Smooth muscle cell (in vitro differentiated cells): ENCODE results near the gene DNER. TPM values are rescaled to one million over a fixed set of nuclear protein-coding genes. Genes with fewer than 3 reads are reported as not detected.
"Not testable (repeated sequence)": the region's sequence is repeated elsewhere in the genome, so short reads cannot be mapped to it uniquely, and the experiment has no call there.

ENCODE experiments used
- DNase-seq: peaks from one replicate; lab custom pipeline; 2025; ENCODE audit not compliant: unreplicated experiment; lab: John Stamatoyannopoulos, UW
- H2AFZ ChIP-seq: fragments of 200-600 bp; sonication (generic); 2 replicates; pipeline ENCODE4 v1.6.0; 2016; ENCODE audit warnings: antibody characterized with exemption, low read depth, mild to moderate bottlenecking
- H3F3A ChIP-seq: fragments of 200-600 bp; sonication (generic); 2 replicates; pipeline ENCODE4 v1.6.0; 2017; ENCODE audit warnings: antibody characterized with exemption, low read depth
- H3K27ac ChIP-seq: fragments of 200-600 bp; sonication (generic); 2 replicates; pipeline ENCODE4 v1.5.1; 2016; ENCODE audit warnings: low read depth, mild to moderate bottlenecking
- H3K27me3 ChIP-seq: fragments of 200-600 bp; sonication (generic); 2 replicates; pipeline ENCODE4 v1.6.1; 2016; ENCODE audit warnings: low read depth, mild to moderate bottlenecking
- H3K36me3 ChIP-seq: fragments of 200-600 bp; sonication (generic); 2 replicates; pipeline ENCODE4 v1.5.1; 2016; ENCODE audit warnings: low read depth
- H3K4me1 ChIP-seq: fragments of 200-600 bp; sonication (generic); 2 replicates; pipeline ENCODE4 v1.5.1; 2016; ENCODE audit warnings: low read depth
- H3K4me2 ChIP-seq: fragments of 200-600 bp; sonication (generic); 2 replicates; pipeline ENCODE4 v1.6.0; 2016; ENCODE audit warnings: mild to moderate bottlenecking
- H3K4me3 ChIP-seq: fragments of 200-600 bp; sonication (generic); 2 replicates; pipeline ENCODE4 v1.5.1; 2016; ENCODE audit warnings: mild to moderate bottlenecking
- H3K79me2 ChIP-seq: fragments of 200-600 bp; sonication (generic); 2 replicates; pipeline ENCODE4 v1.6.0; 2016; ENCODE audit warnings: low read depth, mild to moderate bottlenecking
- H3K9ac ChIP-seq: fragments of 200-600 bp; sonication (generic); 2 replicates; pipeline ENCODE4 v1.6.0; 2016; ENCODE audit warnings: low read depth
- H3K9me3 ChIP-seq: fragments of 200-600 bp; sonication (generic); replicated peaks from 2 replicates; pipeline ENCODE4 v1.5.1; 2016; ENCODE audit warnings: low read depth
- H4K20me1 ChIP-seq: fragments of 200-600 bp; sonication (generic); 2 replicates; pipeline ENCODE4 v1.6.0; 2016; ENCODE audit warnings: low read depth
- WGBS: methylation state at CpG from one replicate; pipeline ENCODE4 v1.1.7; 2016; ENCODE audit warnings: low lambda C conversion rate; 5-methylcytosine and 5-hydroxymethylcytosine counted together
- polyA plus RNA-seq: library from polyadenylated mRNA; unstranded; fragments of >200 nt; fragmentation: Nextera tagmentation; extraction: Ambion mirVana; gene quantifications from 2 replicates; pipeline ENCODE4 v1.2.1, GENCODE V29; 2016
- total RNA-seq: library from RNA; depleted of rRNA; stranded (reverse); fragments of >200 nt; gene quantifications from 2 replicates; pipeline ENCODE4 v1.2.3, GENCODE V29; 2014
- TF ChIP-seq, protein P1 (sequence below): fragments of 200-600 bp; sonication (generic); IDR thresholded peaks from 2 replicates; pipeline ENCODE4 v1.5.1; 2017; ENCODE audit warnings: borderline replicate concordance, mild to moderate bottlenecking, antibody characterized with exemption; ENCODE audit not compliant: insufficient read depth, poor library complexity, severe bottlenecking

DNER gene
- total and polyA plus RNA-seq, 2 experiments from 2014 or later = 0.31 to 0.61 TPM

DNA sequence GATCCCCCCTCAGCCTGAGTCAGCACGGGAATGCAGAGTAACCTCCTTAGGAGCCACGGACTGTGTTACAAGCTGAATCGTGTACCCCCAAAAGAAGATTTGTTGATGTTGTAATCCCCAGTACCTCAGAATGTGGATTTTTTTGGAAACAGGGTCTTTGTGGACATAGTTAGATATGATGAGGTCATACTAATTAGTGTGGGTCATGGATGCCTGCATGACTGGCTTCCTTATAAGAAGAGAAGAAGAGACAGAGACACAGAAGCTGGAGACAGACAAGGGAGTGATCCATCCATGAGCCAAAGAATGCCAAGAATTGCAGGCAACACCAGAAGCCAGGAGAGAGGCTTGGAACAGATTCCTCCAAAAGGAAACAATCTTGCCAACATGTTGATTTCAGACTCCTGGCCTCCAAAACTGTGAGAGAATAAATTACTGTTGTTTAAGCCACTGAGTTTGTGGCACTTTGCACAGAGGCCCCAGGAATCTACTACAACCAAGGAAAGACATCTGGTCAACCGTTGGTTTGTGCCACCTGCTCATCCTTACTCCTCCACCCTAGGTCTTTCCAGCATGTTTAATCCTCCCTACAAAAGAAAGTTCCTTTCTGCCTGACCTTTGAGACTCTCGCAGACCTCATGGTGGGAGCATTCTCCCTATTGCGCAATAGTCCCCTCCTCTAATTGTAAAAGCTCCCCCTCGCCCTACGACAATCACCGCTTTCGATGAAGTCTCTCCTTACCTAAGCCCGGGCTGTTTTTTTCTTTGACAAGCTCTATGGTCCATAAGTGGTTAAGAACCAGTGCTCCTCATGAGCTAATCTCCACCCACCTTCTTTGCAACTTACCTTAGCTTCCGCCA lies 91.6 kb downstream of the DNER start:
- Histone ChIP-seq H3K36me3 (no peaks in the 10 kb centered on the region), H3K4me2 (no peak overlapping the region), H3F3A (no peaks in the 10 kb centered on the region), H3K79me2 (no peaks in the 10 kb centered on the region), H3K27ac (no peak overlapping the region), H2AFZ (no peak overlapping the region), H3K9ac (no peak overlapping the region), H3K27me3 (no peaks in the 10 kb centered on the region), H3K4me1 (no peaks in the 10 kb centered on the region), H4K20me1 (no peaks in the 10 kb centered on the region), H3K9me3 (no peaks in the 10 kb centered on the region), H3K4me3 (no peak overlapping the region)
- TF ChIP-seq, protein P1, sequence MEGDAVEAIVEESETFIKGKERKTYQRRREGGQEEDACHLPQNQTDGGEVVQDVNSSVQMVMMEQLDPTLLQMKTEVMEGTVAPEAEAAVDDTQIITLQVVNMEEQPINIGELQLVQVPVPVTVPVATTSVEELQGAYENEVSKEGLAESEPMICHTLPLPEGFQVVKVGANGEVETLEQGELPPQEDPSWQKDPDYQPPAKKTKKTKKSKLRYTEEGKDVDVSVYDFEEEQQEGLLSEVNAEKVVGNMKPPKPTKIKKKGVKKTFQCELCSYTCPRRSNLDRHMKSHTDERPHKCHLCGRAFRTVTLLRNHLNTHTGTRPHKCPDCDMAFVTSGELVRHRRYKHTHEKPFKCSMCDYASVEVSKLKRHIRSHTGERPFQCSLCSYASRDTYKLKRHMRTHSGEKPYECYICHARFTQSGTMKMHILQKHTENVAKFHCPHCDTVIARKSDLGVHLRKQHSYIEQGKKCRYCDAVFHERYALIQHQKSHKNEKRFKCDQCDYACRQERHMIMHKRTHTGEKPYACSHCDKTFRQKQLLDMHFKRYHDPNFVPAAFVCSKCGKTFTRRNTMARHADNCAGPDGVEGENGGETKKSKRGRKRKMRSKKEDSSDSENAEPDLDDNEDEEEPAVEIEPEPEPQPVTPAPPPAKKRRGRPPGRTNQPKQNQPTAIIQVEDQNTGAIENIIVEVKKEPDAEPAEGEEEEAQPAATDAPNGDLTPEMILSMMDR = no peak
- 93% methylated on average over 12 of the region's 12 CpGs for WGBS
- no peak for DNase-seq

DNA sequence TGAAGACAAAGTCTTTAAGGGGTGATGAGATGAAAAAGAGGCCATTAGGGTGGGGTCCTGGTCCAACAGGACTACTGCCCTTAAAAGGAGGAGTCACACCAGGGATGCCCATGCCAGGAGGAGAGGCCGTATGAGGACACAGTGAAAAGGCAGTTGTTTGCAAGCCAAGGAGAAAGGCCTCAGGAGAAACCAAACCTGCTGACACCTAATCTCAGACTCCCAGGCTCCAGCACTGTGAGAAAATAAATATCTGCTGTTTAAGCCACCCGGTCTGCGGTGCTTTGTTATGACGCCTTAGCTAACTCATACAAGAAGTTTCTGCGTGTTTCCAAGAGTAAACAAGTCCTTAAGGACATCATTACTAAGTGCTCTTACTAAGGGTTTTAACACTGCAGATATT lies 93.6 kb downstream of the DNER start:
- Histone ChIP-seq H3K4me2 (no peak overlapping the region), H3K27ac (no peak overlapping the region), H4K20me1 (no peaks in the 10 kb centered on the region), H2AFZ (no peak overlapping the region), H3K79me2 (no peaks in the 10 kb centered on the region), H3K4me3 (no peak overlapping the region), H3K9me3 (no peaks in the 10 kb centered on the region), H3F3A (no peaks in the 10 kb centered on the region), H3K36me3 (no peaks in the 10 kb centered on the region), H3K4me1 (no peaks in the 10 kb centered on the region), H3K27me3 (no peaks in the 10 kb centered on the region), H3K9ac (no peak overlapping the region)
- 87% methylated on average over 5 of the region's 5 CpGs for WGBS
- TF ChIP-seq, protein P1 = no peak
- no peak for DNase-seq

DNA sequence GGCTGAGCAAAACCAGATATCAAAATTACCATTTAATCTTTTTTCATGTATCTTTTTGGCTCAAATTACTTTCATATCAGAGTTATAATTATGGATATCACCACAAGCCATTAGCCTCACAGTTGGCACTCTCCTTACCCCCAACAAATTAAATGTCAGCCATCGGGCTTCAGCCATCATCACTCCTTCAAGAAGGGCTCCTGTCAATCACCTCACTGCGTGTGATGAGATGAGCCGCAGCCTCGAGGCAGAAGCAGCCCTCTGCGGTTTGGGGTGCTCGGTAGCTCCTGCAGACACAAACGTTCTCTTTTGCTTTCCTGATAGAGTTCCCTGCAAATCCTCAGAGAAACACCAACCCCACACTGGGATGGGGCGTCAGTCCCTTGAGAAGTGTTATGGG lies 94.1 kb downstream of the DNER start:
- Histone ChIP-seq H2AFZ (no peak overlapping the region), H3K9ac (no peak overlapping the region), H3K4me2 (no peak overlapping the region), H3K27me3 (no peaks in the 10 kb centered on the region), H3F3A (no peaks in the 10 kb centered on the region), H3K4me3 (no peak overlapping the region), H3K9me3 (no peaks in the 10 kb centered on the region), H3K27ac (no peak overlapping the region), H3K79me2 (no peaks in the 10 kb centered on the region), H3K36me3 (no peaks in the 10 kb centered on the region), H3K4me1 (no peaks in the 10 kb centered on the region), H4K20me1 (no peaks in the 10 kb centered on the region)
- DNase-seq = no peak
- TF ChIP-seq, protein P1 = no peak
- 88% methylated on average over 8 of the region's 8 CpGs for WGBS

DNA sequence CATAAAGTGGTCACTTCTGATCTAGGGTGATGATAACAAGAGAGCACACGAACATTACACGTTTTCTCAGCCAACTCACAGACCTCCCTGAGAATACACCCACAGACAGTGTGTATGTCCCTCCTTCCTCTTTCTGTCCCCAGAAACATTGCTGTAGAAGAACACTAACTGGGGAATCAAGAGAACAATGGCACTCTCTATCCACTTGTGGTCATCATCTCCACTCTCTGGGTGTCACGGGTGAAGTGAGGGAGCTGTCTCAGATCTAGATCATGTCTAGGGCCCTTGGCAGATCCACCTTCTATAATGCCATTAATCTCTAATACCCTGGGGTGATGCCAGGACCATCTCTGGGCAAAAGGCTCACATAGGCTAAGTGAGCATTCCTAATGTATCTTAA lies 97.9 kb downstream of the DNER start:
- Histone ChIP-seq H3F3A (no peaks in the 10 kb centered on the region), H3K4me1 (no peaks in the 10 kb centered on the region), H3K27ac (no peak overlapping the region), H2AFZ (no peak overlapping the region), H3K36me3 (no peaks in the 10 kb centered on the region), H4K20me1 (no peaks in the 10 kb centered on the region), H3K4me3 (no peak overlapping the region), H3K9ac (no peak overlapping the region), H3K27me3 (no peaks in the 10 kb centered on the region), H3K79me2 (no peaks in the 10 kb centered on the region), H3K4me2 (no peak overlapping the region), H3K9me3 (no peaks in the 10 kb centered on the region)
- TF ChIP-seq, protein P1 = no peak
- no peak for DNase-seq
- 91% methylated on average over 3 of the region's 3 CpGs for WGBS

DNA sequence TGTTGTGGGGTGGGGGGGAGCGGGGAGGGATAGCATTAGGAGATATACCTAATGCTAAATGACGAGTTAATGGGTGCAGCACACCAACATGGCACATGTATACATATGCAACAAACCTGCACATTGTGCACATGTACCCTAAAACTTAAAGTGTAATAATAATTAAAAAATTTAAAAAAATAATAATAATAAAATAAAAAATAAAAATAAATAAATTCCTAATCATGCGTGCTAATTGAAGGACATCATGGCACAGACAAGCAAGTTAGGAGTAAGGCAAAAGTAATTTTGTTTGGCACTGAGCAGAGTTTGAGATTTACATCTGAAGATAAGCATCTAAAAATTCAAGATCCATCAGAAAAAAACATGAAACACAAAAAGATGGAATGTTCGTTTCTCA lies 100.3 kb downstream of the DNER start:
- WGBS = 92% methylated on average over 4 of the region's 4 CpGs
- not testable (repeated sequence) for H3K4me2 ChIP-seq, H3K27ac ChIP-seq

More for the DNA sequence above, 100.3 kb downstream of the DNER start:
- not testable (repeated sequence) for H3K27me3 ChIP-seq, H2AFZ ChIP-seq, H3K9me3 ChIP-seq, H3K79me2 ChIP-seq, H3F3A ChIP-seq, H3K9ac ChIP-seq, H3K36me3 ChIP-seq, H4K20me1 ChIP-seq, DNase-seq, H3K4me3 ChIP-seq, H3K4me1 ChIP-seq
